Stimulated activated CD8-positive, alpha-beta memory T cell treated with anti-CD3 and anti-CD28 coated beads, Interleukin-12 subunit alpha, Interleukin-12 subunit beta, amount 100 ng/mL, for 4 hours (primary cell): ENCODE measurements around the gene HSF2BP.
"Not testable (repeated sequence)": the region's sequence is repeated elsewhere in the genome, so short reads cannot be mapped to it uniquely, and the experiment has no call there.

Source experiments
- DNase-seq: peaks from one replicate; pipeline ENCODE4 v3.0.0-alpha.2; 2020; ENCODE audit warnings: low read depth

The HSF2BP gene

DNA sequence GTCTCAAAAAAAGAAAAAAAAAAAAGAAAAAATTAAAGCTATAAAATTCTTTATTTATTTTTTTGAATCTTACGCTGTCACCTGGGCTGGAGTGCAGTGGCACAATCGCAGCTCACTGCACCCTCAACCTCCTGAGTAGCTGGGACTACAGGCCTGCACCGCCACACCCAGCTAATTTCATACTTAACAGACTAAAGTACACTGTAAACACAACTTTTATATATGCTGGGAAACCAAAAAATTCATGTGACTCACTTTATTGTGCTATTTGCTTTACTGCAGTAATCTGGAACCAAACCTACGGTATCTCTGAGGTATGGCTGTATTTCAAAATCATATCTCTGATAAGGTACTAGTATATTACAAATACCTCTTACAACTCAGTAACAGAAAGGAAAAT is 40.3 kb downstream of the HSF2BP start:
- DNase-seq: no peak

DNA sequence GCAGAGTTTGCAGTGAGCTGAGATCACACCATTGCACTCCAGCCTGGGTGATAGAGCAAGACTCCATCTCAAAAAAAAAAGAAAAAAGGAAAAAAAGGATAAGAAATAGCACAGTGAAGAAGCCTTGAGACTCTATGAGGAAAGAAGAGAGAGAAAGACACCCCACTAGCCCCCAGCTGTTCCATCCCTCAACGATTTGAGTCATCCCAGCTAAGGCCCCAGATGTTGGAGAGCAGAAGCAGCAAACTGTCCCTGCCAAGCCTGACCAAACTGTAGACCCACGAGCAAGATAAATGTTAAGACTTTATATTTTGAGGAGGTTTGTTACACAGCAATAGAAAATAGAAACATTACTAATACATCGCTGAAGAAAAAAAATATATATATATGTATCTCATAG is 42.4 kb downstream of the HSF2BP start:
- DNase-seq: not testable (repeated sequence)

DNA sequence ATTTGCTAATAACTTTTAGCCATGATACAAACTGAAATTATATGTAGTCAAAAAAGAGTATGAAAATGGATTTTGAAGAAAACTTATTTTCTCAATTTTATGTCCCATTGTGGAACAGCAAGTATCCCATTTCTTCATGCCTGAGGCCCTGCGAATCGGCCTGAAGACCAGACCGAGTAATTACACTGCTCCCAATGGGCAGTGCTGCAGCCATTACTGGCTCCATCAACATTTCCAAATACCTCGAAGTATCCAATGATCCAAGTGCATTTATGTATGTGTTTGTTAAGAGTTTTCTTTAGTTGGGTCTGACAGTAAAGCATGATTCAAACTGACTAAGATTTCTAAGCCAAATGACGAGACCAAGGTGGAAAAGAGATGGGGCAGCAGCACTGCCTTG is 44.4 kb downstream of the HSF2BP start:
- no peak for DNase-seq

DNA sequence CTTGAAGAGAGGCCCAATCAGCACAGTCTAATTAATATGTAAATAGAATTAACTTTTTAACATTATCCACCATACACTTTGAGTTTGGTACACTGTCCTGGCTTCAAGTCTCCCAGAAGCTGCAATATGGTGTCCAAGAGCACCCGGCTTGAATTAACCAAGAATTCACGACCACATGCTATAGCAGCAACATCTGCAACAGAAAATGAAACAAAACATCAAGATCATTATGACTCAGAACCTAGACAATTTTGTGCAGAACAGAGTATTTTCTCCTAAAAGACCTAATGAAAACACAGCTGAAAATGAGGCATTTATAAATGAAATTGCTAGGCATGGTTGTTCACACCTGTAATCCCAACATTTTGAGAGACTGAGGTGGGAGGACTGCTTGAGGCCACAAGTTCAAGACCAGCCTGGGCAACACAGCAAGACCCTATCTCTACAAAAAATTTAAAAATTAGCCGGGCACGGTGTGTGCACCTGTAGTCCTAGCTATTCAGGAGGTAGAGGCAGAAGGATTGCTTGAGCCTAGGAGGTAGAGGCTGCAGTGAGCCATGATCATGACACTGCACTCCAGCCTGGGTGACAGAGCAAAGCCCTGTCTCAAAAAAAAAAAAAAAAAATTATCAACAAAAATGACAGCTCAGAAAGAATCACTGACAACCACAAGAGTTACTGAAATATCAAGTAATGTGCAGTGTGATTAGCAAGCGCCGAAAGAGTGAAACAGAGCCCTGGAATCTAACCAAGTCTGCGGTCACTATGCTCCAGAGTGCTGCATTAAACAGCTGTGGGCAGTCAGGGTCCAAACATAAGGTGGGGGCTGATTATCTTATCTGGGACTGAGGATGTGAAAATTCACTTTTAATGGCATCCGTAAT is 45.3 kb downstream of the HSF2BP start:
- DNase-seq: no peak

DNA sequence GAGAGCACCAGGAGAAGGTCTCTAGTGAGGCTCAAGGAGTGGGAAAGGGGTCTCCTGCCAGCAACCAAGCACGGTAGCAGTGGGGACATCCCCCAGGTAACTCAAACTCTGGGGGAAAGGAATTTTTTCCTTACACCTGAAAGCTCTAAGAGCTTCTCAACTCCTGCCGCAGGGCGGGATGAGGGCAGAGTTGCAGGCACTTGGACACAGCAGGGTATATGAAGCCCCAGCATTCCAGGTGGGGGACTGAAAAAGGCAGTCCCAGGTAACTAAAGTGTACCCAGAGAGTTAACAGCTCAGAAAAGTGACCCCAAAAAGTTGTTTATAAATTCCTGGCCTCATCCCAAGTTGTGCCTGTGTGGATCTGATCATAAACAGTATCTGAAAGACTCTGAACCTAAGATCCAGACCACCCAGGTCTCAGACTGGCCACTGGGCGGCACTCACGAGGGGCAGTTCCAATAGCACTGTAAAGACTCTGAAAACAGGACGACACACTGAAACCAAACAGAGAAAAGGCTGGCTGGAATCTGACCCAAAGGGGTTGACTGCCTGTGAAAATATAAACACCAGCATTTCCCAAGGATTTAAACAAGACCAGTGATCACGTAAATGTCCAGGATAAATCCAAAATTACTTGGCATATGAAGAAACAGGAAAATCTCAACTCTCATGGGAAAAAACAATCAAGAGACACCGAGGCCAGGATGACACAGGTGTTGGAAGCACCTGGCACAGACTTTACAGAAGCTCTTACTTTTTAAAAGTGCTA is 47.5 kb downstream of the HSF2BP start:
- DNase-seq: no peak

DNA sequence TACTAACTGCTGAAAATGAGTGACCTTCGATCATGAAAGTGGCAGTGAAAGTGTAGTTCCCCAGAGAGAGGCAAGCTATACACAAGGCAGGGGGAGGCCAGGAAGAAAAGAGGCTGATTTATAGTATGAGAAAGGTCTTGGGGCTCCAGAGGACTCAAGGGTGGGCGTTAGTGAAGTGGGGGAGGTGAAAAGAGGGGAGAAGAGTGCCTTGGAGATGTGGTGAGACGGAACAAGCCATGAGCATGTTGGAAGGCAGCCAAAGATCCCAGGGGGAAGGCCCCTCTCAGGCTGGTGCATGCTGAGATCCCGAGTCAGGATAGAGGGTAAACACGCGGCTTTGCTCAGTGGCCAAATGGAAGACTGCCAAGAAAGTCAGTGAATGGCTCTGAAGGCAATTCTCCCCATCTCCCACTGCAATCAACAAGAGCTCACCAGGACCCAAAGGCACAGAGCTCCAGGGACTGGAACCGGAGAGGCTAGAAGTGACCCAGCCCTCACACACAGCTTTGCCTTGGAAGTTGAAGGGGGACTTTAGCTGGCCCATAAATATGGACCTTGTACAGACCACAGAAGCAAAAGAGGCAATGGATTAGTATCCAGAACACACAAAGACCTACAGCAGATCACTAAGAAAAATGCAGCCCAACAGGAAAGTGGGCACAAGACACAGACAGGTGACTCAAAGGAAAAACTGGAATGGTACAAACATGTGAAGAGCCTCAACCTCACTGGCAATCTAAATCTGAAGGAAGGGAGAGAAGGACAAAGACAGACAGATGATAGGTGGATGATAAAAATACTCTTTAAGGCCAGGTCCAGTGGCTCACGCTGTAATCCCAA is 49.6 kb downstream of the HSF2BP start:
- DNase-seq: no peak

DNA sequence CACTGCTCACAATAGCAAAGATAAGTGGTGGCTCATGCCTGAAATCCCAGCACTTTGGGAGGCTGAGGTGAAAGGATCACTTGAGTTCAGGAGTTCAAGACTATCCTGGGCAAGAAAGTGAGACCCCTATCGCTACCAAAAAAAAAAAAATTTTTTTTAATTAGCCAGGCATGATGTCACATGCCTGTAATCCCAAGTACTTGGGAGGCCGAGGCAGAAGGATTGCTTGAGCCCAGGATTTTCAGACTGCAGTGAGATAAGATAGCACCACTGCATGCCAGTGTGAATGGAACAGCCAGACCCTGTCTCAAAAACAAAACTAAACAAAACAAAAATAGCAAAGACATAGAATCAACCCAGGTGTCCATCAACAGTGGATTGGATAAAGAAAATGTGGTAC is 50.6 kb downstream of the HSF2BP start:
- DNase-seq: no peak

DNA sequence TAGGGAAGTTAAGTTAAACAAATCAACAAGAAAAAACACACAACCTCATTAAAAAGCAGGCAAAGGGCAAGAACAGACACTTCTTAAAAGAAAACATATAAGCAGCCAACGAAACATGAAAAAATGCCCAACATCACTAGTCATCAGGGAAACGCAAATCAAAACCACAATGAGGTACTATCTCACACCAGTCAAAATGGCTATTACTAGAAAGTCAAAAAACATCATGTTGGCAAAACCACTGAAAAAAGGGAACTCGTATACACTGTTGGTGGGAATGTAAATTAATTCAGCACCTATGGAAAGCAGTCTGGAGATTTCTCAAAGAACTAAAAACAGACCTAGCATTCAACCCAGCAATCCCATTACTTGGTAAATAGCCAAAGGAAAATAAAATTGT is 51.1 kb downstream of the HSF2BP start:
- DNase-seq: no peak

DNA sequence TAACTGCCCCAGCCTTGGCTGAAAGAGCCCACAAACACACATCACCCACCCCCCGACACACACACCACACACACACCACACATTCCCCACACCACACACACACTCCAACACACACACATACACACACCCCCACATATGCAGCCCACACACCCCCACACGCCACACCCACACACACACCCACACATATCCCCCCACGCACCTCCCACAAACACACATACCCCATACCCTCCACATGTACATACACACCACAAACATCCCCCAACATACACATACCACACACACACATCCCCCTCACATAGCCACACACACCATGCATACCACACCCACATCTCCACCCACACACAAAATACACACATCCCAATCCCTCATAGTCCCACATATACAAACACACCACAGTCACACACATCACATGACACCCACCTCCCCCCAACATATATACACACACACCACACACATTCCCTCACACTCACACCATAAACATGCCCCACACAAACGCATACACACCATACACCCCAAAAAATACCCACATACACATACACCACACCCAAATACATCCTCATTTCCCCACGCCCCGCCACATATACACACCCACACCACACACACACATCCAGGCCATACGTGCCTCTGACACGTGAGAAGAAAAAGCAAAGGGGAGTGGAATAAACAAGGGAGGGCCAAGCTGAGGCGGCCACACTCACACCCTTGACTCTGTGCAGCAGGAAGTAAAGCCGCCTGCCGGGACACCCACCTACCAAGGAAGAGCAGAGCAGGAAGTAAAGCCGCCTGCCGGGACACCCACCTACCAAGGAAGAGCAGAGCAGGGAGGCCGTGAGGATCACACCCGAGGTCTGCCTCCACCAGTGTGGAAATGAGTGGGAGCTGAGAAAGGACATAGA is 53.7 kb downstream of the HSF2BP start:
- no peak for DNase-seq

DNA sequence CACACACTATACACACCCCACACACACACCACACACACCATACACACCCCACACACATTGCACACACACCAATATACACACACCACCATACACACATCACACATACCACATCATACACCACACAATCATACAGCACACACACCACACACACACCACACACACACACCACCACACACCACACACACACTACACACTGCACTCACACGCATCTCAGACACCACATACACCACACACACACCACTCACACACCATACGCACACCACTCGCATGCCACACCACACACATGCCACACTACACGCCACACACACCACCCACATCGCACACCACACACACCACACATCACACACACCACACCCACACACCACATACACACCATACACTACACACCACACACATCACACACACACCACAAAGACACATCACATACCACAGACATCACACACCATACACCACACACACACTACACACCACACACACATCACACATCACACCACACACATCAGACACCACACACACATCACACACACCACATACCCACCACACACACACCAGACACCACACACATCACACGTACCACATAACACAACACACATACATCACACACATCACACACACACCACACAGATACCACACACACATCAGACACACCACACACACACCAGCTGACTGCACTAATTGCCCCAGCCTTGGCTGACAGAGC is 54.6 kb downstream of the HSF2BP start:
- DNase-seq: no peak

DNA sequence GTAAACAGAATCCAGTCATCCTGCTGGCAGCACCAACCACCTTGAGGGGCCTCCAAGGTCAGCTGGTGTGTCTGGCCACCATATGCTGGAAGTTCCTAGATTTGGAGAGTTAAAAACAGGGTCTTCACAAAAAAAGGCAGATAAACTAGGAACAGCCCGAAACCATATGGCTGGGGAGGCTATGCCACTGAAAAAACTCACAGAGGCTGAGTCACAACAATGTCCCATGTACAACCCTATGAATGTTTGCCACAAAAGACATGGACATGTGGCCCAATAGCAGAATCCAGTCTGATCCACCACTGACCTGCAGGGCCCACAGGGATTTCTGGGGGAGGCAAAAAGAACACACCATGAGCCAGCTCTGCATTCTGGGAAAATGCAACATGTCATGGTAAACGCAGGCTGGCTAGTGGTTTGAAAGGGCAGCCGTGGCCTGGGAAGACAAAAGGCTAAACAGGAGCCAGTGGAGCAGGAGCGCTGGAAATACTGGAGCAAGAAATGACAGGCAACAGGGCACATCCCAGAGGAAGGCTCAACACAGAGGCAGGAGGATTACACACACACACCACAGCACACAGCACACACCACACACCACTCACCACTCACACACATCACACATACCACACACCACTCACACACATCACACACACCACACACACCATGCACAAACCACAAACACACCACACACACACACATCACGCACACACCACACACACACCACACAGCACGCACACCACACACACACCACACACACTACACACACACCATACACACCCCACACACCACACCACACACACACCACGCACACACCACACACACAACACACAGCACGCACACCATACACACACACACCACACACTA is 55.4 kb downstream of the HSF2BP start:
- no peak for DNase-seq

DNA sequence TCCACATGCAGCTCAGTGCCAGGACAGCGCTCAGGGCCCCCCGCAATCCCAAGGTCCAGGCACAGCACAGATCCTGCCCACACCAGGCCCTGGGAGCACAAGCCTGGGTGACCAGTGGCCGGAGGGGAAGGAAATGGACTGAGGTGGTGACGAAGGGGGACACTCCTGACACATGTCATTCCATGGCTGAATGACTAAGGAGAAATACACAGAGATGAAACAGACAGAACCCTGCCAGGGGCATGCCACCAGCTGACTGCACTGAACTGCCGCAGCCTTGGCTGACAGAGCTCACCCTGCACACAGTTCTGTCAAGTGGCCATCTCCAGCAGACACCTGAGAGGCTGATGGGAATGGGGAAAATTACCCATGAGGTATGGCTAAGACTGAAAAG is 56.1 kb downstream of the HSF2BP start:
- no peak for DNase-seq

DNA sequence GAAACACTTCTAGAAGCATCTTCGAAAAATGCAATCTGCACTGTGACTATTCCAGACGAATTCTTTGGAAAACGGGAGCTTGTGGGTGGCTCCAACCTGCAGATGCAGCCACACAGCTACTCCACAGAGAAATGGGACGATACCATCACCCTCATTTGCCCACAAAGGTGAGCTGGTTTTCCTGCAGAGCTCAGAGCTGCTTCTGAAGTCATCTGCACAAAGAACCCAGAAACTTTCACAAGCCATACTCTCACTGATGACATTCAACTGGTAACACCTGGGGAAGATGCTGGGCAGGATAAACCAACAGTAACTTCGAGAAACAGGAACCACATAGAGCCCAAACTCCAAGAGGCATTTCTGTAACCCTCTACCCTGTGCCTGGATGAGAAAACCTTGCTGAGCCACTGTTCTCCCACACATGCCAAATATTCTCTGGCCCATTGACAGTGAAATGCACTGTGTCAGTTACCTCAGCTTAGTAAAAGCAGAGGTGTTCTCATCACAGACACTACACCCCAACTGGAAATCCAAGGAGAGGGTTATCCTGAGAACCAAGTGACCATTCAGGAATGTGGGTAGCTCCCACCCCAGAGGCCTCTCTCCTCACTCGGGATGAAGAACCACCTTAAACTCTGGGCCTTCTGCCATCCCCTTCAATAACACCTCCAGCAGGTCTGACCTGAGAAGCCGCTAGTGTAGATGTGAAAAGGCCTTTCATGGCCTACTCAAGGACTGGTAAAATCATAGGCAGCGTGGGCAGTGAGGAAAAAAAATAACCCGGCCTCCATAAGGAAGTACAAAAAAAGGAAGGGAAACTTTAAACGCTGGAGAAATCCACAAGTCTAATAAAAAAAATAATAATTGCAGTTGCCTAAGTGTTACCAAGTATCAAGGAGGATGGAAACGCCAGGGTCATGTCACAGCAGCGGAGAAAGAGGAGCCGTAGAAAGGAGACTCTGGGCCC is 56.7 kb downstream of the HSF2BP start:
- no peak for DNase-seq

DNA sequence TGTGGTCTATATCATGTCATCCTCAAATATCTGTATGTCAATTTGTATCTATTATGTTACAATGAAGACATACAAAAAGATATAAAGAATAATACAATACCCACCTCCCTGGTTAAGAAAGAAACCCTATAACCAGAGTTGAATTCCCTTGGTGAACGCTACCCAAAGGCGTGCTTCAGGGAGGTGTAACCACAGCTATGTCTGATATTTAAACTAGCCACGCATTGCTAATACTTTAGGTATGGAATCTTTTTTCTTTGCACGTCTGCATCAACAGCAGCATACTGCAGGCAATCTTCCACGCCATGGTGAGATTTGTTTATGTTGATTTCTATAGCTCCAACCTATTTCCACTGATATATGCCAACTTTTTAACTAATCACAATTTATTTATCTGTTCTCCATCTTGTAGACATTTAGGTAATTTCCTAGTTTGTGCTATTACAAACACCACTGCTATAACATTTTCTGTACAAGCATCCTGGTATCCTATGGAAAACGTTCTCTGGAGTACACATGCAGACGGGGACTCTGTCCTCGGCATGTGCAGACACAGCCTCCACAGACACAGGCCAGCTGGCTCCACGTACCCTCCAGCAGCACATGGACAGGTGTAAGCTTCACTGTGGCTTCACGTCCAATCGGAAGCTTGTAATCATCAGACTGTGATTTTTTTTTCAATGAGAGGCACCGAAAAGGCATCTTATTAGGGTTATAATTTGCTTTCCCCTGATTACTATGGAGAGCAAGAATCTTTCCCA is 58.5 kb downstream of the HSF2BP start:
- no peak for DNase-seq

DNA sequence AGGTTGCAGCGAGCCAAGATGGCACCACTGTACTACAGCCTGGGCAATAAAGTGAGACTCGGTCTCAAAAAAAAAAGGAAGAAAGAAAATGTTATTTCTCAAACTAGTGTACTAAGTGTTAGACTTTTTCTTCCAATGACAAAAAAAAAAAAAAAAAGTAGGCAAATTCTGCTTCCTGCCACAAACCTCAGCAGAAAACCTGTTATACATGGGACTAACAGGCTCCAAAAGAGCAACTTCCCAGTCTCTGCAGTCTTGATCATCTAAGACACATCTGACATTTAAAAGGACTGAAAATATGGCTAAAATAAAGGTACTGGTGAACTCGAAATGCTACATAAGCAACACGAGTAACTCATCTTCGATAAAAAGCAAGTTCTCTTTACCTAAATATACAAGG is 59.6 kb downstream of the HSF2BP start:
- DNase-seq: no peak

DNA sequence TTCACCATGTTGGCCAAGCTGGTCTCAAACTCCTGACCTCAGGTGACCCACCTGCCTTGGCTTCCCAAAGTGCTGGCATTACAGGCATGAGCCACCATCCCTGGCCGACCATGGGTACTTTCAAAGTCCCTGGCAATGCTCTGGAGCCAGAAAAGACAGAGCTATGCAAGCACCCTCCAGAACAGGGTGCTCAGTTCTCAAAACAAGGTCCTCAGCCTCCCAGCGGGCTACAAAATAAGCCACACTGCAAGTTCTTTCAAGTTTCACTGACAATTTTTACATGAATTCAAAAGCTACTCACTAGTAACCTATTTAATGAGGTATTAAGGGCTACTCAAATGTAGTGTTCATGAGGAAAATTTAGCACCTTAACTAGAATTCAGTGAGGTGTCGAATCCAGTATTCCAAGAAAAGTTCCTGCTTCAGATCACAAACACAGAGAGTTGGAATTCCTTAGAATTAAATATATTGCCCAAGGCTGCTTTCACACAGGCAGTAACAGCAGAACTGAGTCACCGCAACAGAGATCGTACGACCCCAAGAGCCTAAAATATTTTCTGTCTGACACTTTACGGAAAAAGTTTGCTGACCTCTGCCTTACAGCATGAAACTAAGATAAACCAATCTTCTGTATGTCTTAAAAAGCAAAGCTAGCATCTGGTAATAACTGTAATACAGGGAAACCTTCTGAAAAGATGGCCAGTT is 60.7 kb downstream of the HSF2BP start:
- no peak for DNase-seq

DNA sequence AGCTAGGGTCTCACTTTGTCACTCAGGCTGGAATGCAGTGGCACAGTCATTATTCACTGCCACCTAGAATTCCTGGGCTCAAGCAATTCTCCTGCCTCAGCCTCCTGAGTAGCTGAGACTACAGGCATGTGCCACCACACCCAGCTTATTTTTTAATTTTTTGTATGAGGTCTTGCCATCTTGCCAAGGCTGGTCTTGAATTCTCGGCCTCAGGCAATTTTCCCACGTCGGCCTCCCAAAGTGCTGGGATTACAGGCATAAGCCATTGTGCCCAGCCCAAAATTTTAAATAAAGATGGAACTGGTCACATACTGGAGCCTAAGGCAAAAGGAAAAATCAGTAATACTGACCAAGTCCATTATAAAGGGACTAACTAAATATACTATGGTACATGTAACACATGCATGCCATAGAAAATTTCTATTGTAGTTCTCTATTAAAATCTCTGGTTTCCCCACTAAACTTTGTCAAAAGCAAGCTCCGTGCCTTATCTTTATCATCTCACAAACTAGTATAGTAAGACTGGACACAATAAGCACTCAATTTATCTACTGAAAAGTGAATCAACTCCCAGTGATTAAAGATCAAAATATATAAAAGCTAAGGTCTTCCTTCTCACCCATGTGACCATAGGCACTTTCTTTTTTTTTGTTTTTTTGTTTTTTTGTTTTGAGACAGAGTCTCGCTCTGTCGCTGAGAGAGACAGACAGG is 61.6 kb downstream of the HSF2BP start:
- DNase-seq: no peak
